22Rv1 (cell line): ENCODE measurements around the gene TAB2.
"Not testable (repeated sequence)": the region's sequence is repeated elsewhere in the genome, so short reads cannot be mapped to it uniquely, and the experiment has no call there.

Experiments used
- H3K27ac ChIP-seq: fragments of 450-650 bp; 2 replicates; pipeline ENCODE4 v1.5.1; 2017
- ZFX ChIP-seq: fragments of 450-650 bp; IDR thresholded peaks from 2 replicates; pipeline ENCODE4 v1.6.1; 2017; ENCODE audit warnings: antibody characterized with exemption, borderline replicate concordance
- TF ChIP-seq, protein P1 (sequence below): fragments of 450-650 bp; IDR thresholded peaks from 2 replicates; pipeline ENCODE4 v1.5.1; 2017; ENCODE audit warnings: mild to moderate bottlenecking

Gene TAB2

DNA sequence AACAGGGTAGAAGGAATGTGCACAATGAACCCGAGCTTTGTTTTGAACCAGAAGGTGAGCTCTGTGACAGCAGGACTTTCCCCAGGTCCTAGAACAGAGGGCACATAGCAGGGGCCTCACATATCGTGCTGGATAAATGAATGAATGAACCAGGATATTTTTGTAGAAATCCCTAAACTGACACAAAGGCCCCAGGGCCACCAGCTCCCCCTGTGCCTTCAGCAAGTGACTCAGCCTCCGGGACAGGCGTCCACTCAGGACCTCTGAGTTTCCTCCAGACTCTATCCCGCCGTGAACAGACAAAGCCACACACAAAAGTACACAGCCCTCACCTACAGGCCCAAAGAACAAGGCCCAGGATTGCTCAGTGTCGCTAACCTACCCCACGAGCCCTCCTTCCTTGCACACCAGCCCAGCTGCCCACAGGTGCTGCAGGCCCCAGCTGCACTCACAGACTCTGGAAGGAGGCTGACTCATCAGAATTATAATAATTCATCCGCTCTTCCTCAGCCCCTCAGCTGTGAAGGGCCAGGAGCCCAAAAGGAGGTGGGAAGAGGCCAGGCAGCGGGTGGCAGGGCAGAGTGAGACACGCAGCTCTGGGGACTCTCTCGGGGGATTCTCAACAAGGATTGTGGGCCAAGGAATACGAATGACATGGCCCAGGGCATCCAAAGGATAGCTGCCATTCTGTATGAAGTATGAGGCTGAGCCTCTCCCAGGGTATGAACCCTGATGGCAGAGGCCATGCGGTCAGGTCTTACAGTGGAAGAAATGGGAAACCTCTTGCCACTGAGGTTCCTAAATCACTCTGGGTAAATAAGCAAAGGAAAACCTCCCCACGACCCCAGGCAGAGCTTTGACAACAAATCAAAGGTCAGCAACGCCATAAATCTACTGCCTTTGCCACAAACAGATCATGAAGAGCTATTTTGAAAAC lies 123.5 kb downstream of the TAB2 start:
- H3K27ac ChIP-seq: no peak overlapping the region
- TF ChIP-seq ZFX: no peak
- TF ChIP-seq, protein P1, sequence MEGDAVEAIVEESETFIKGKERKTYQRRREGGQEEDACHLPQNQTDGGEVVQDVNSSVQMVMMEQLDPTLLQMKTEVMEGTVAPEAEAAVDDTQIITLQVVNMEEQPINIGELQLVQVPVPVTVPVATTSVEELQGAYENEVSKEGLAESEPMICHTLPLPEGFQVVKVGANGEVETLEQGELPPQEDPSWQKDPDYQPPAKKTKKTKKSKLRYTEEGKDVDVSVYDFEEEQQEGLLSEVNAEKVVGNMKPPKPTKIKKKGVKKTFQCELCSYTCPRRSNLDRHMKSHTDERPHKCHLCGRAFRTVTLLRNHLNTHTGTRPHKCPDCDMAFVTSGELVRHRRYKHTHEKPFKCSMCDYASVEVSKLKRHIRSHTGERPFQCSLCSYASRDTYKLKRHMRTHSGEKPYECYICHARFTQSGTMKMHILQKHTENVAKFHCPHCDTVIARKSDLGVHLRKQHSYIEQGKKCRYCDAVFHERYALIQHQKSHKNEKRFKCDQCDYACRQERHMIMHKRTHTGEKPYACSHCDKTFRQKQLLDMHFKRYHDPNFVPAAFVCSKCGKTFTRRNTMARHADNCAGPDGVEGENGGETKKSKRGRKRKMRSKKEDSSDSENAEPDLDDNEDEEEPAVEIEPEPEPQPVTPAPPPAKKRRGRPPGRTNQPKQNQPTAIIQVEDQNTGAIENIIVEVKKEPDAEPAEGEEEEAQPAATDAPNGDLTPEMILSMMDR: no peak

DNA sequence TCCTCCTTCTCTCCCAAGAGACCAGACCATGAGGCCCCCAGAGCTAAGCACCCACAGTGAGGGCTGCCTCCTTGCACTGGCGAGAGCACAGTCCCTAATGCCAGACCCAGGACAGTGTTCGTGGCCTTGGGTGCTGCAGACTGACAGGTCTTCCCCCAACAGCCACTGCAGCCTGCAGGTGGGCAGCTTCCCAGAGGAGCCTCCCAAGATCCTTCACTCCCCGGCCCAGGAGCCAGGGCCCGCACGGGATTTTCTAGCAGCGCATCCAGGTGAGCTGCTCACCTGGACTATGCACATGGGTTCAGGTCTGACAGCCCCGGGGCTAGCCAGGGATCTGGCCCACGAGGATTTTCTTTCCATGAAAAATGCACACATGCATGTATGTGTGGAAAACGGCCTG lies 124.2 kb downstream of the TAB2 start:
- TF ChIP-seq, protein P1: no peak
- no peak for TF ChIP-seq ZFX
- H3K27ac ChIP-seq: no peak overlapping the region

DNA sequence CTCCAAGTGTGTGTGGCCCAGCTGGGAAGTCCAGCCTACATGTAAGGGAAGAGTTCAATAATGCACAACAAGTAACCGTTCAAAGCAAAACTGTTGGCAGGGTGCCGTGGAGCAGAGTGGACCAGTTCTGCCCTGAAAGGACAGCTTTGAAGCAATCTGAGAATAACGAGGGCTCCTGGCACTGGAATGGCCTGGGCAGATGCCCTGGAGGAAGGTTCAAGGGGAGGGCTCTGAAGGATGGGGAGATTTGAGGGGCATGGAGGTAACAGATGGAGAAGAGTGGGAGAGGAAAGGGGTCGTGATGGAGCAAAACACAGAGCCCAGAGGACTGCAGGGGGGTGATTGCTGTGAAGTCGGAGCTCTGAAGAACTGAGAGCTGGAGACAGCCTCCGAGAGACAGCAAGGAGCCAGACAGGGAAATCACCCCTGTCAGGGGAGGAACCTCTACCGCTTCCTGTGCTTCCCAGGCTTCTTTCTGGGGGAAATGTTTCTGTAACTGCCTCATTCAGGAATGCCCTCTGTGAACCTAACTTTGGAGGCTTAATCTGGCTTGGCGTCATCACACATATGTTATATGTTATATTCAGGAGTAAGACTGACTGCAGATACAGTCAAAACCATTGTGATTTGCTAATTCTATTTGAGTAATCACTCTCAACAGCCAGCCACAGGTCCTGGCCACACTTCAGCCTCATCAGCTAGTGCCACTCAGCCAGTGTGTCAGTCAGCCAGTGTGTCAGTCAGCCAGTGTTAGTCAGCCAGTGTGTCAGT lies 126.1 kb downstream of the TAB2 start:
- no peak for TF ChIP-seq ZFX
- TF ChIP-seq, protein P1: no peak
- H3K27ac ChIP-seq: no peak overlapping the region

DNA sequence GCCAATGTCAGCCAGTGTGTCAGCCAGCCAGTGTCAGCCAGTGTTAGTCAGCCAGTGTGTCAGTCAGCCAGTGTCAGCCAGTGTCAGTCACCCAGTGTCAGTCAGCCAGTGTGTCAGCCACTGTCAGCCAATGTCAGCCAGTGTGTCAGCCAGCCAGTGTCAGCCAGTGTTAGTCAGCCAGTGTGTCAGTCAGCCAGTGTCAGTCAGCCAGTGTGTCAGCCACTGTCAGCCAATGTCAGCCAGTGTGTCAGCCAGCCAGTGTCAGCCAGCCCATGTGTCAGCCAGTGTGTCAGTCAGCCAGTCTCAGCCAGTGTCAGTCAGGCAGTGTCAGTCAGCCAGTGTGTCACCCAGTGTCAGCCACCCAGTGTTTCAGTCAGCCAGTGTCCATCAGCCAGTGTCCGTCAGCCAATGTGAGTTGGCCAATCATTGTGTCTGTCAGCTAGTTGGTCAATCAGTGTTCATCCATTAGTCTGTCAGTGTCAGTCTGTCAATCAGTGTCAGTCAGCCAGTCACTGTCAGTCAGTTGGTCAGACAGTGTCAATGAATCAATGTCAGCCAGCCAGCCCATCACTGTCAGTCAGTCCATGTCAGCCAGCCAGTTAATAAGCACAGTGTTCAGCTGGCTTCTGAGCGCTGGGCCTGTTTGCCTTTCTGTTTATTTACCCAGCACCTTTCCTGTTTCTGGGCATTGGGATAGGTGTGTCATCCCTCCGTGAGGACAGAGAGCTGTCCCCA lies 127.0 kb downstream of the TAB2 start:
- H3K27ac ChIP-seq: not testable (repeated sequence)

DNA sequence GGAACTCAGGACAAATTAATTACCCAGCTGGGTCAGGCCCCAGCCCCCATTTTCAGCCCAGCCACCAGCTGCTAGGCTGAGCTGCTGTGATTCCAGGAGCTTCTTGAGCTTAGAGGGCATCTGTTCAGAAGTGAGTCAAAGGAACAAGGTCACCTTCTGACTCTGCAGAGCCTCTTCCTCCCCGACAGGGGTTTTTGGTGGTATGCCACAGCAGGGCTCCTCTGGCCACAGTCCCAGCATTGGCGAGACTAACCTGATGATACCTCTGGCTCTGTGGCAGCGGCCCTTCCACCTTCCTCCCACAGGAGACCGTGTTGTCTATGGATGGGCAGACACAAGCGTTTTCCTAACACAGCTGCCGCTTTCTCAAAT lies 127.6 kb downstream of the TAB2 start:
- TF ChIP-seq ZFX: no peak
- TF ChIP-seq, protein P1: no peak
- no peak overlapping the region for H3K27ac ChIP-seq

DNA sequence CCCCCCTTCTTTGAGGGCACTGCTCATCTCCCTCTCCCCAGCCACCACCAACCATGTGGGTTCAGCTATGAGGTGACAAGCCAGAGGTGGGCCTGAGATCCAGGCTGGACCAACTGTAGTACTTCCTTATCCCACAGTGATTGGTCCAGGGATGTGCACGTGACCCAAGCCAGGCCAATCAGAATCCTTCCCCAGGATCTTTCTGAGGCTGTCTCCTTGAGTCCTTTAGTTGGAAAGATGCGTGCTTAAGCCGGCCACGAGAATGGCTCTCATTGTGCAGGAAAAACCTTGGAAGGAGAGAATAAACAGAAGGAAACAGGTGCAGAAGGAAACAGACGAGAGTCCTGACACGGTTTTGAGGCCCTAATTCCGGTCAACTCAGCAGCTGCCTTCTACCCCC lies 128.1 kb downstream of the TAB2 start:
- TF ChIP-seq, protein P1: no peak
- no peak overlapping the region for H3K27ac ChIP-seq

DNA sequence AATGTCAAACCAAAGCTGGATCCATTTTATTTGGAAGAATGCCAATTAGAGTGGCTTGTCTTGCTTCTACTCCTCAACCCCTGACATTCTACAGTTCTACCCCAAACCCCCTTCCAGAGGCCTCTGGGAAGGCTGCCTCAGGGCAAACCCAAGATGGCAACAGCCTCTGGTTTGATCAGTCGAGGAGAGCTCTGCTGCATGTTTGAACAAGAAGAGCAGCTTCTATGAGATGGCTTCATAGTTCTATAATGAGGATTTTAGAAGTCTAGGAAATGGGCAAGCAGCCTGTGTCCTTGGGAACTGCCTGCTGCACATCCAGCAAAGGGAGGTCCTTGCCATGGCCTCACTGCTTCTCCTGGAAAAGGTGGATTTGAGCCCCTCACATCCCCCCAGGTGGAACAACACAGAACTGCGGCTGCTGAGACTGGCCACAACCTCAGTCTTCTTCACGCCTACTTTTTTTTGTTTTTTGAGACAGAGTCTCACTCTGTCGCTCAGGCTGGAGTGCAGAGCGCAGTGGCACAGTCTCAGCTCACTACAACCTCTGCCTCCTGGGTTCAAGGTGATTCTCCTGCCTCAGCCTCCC lies 129.4 kb downstream of the TAB2 start:
- no peak overlapping the region for H3K27ac ChIP-seq
- TF ChIP-seq, protein P1: no peak
- no peak for TF ChIP-seq ZFX
